GM12878 (cell line): ENCODE data around the gene CELSR1. TPM values are rescaled to one million over a fixed set of nuclear protein-coding genes. Genes with fewer than 3 reads are reported as not detected.

Experiments
- CEBPB ChIP-seq, 2 experiments: fragments of 150-350 bp in 1 of 2; IDR thresholded peaks; 2 replicates each; pipeline ENCODE4 v1.6.1; 2012 to 2014; ENCODE audit warnings: low read depth in 2 of 2, low read length in 2 of 2, borderline replicate concordance in 1 of 2, inconsistent platforms in 1 of 2
- CHD1 ChIP-seq: IDR thresholded peaks from 2 replicates; pipeline ENCODE4 v1.6.1; 2012; ENCODE audit warnings: low read depth, low read length, improper control_type of control experiment
- CHD2 ChIP-seq: IDR thresholded peaks from 2 replicates; pipeline ENCODE4 v1.6.1; 2011; ENCODE audit warnings: low read depth, low read length, improper control_type of control experiment, borderline replicate concordance
- EGR1 ChIP-seq, 2 experiments: IDR thresholded peaks; 1 replicate in 1 of 2; 2 replicates in 1 of 2; pipeline ENCODE4 v1.6.1; 2011 to 2012; ENCODE audit warnings: low read depth in 2 of 2, low read length in 2 of 2, borderline replicate concordance in 1 of 2, mild to moderate bottlenecking in 1 of 2, moderate library complexity in 1 of 2
- HDAC2 ChIP-seq: fragments of 200-600 bp; sonication (generic); IDR thresholded peaks from 2 replicates; pipeline ENCODE4 v1.6.1; 2017
- HDAC6 ChIP-seq: fragments of 200-600 bp; sonication (generic); IDR thresholded peaks from one replicate; pipeline ENCODE4 v1.8.0; 2017; ENCODE audit warnings: antibody characterized with exemption; ENCODE audit not compliant: unreplicated experiment
- KDM1A ChIP-seq: fragments of 200-600 bp; sonication (generic); IDR thresholded peaks from 2 replicates; pipeline ENCODE4 v1.6.1; 2016; ENCODE audit warnings: borderline replicate concordance
- NFYB ChIP-seq: IDR thresholded peaks from 2 replicates; pipeline ENCODE4 v1.6.1; 2011; ENCODE audit warnings: low read depth, mild to moderate bottlenecking, low read length, improper control_type of control experiment, moderate library complexity; ENCODE audit not compliant: insufficient read depth
- RAD51 ChIP-seq: fragments of 450-650 bp; IDR thresholded peaks from 2 replicates; pipeline ENCODE4 v1.6.1; 2016; ENCODE audit warnings: moderate library complexity, mild to moderate bottlenecking, inconsistent platforms
- SREBF2 ChIP-seq: IDR thresholded peaks from 2 replicates; pipeline ENCODE4 v1.6.1; 2012; ENCODE audit warnings: mild to moderate bottlenecking, low read length
- SUZ12 ChIP-seq: fragments of 200-600 bp; sonication (generic); IDR thresholded peaks from one replicate; pipeline ENCODE4 v1.6.1; 2018; ENCODE audit warnings: antibody characterized with exemption, mild to moderate bottlenecking; ENCODE audit not compliant: unreplicated experiment
- TCF12 ChIP-seq: IDR thresholded peaks from 2 replicates; pipeline ENCODE4 v1.6.1; 2011; ENCODE audit warnings: low read depth, mild to moderate bottlenecking, low read length
- ZNF622 ChIP-seq: fragments of 450-650 bp; IDR thresholded peaks from 2 replicates; pipeline ENCODE4 v1.6.1; 2017; ENCODE audit warnings: mild to moderate bottlenecking, inconsistent platforms
- polyA plus RNA-seq, 11 experiments: library from polyadenylated mRNA; depleted of rRNA in 4 of 11; unstranded in 6 of 11; stranded (reverse) in 5 of 11; fragments of >200 nt; fragmentation: Nextera tagmentation in 4 of 11; fragmentation: Illumina TruSeq in 1 of 11; extraction: Ambion mirVana in 4 of 11; extraction: Trizol in 1 of 11; gene quantifications; 1 replicate in 1 of 11; 2 replicates in 10 of 11; pipeline versions ENCODE4 v1.2.1 to v1.2.3, GENCODE V29; 2011 to 2016; ENCODE audit warnings: inconsistent platforms in 2 of 11, missing spikeins in 2 of 11, low read depth in 1 of 11
- total RNA-seq, 4 experiments: library from RNA; depleted of rRNA in 3 of 4; stranded (reverse); fragments of >200 nt in 3 of 4; fragmentation: Illumina TruSeq in 1 of 4; extraction: Trizol in 1 of 4; gene quantifications; 2 replicates each; pipeline versions ENCODE4 v1.2.1 to v1.2.3, GENCODE V29; 2013 to 2021
- TF ChIP-seq, protein P1 (sequence below): fragments of 450-650 bp; IDR thresholded peaks from 2 replicates; pipeline ENCODE4 v1.6.1; 2016; ENCODE audit warnings: mild to moderate bottlenecking, moderate library complexity, borderline replicate concordance
- TF ChIP-seq, protein P2 (sequence below): IDR thresholded peaks from 2 replicates; pipeline ENCODE4 v1.6.1; 2011; ENCODE audit warnings: mild to moderate bottlenecking, low read depth, low read length, moderate library complexity; ENCODE audit not compliant: insufficient replicate concordance
- TF ChIP-seq, protein P3 (sequence below): fragments of 450-650 bp; IDR thresholded peaks from 2 replicates; pipeline ENCODE4 v1.6.1; 2017; ENCODE audit warnings: mild to moderate bottlenecking, moderate library complexity
- TF ChIP-seq, protein P4 (sequence below): fragments of 450-650 bp; IDR thresholded peaks from 2 replicates; pipeline ENCODE4 v1.6.1; 2017; ENCODE audit warnings: mild to moderate bottlenecking, low read depth, inconsistent platforms; ENCODE audit not compliant: poor library complexity, severe bottlenecking

CELSR1 gene
- total and polyA plus RNA-seq, 10 of the 15 experiments (the other 5 are each of a cell fraction or from before 2014, with no cell fraction given) = 0.05 to 1.7 (median 0.35) TPM; not detected in 2

DNA sequence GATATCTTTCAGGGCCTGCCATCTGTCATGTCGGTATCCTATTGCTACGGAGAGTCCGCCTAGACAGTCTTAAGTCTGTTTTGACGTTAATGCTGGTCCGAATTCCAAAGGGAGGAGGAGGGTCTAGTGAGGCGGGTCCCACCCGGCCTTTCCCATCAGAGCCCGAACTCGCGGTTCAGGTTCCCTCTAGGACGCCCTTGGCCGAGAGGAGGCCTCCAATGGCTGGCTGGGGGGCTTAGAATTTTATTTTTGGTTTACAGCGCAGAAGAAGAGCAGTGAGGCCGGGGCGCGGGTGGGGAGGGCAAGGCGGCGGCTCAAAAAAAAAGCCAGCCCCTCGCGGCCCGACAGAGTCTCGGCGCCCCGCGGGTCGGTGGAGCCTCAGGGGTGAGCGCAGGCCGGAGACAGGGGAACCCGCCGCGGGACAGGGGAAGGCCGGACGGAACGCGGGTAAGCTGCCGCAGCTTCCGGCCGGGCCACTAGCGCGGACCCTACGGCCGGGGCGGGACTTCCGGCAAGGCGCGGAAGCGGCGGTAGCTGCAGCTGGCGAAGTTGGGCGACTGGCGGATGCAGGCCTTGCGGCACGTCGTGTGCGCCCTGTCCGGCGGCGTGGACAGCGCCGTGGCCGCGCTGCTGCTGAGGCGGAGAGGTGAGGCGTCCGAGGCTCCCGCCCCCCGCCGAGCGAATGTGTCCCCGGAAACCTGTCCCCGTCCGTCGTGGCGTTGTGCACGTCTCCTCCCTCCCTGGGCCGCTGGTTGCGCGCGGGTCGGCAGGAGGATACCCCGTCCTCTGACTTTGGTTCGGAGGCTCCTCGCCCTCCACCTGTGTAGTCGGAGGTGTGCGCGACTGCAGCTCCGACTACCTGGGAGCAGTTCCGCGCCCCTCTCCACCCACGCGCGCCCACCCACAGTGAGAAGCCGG lies 202.0 kb downstream of the CELSR1 start, which contains the start of gene TRMU (continued):
- TF ChIP-seq, protein P1, sequence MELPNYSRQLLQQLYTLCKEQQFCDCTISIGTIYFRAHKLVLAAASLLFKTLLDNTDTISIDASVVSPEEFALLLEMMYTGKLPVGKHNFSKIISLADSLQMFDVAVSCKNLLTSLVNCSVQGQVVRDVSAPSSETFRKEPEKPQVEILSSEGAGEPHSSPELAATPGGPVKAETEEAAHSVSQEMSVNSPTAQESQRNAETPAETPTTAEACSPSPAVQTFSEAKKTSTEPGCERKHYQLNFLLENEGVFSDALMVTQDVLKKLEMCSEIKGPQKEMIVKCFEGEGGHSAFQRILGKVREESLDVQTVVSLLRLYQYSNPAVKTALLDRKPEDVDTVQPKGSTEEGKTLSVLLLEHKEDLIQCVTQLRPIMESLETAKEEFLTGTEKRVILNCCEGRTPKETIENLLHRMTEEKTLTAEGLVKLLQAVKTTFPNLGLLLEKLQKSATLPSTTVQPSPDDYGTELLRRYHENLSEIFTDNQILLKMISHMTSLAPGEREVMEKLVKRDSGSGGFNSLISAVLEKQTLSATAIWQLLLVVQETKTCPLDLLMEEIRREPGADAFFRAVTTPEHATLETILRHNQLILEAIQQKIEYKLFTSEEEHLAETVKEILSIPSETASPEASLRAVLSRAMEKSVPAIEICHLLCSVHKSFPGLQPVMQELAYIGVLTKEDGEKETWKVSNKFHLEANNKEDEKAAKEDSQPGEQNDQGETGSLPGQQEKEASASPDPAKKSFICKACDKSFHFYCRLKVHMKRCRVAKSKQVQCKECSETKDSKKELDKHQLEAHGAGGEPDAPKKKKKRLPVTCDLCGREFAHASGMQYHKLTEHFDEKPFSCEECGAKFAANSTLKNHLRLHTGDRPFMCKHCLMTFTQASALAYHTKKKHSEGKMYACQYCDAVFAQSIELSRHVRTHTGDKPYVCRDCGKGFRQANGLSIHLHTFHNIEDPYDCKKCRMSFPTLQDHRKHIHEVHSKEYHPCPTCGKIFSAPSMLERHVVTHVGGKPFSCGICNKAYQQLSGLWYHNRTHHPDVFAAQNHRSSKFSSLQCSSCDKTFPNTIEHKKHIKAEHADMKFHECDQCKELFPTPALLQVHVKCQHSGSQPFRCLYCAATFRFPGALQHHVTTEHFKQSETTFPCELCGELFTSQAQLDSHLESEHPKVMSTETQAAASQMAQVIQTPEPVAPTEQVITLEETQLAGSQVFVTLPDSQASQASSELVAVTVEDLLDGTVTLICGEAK = peak; percentile 96
- TF ChIP-seq RAD51 (no peak), TCF12 (peak; percentile 85), CEBPB (IDR thresholded peaks at IDR 0.05; ENCODE audit: borderline replicate concordance in 1 of 2, low read depth in 2 of 2, low read length in 2 of 2) (no peak), HDAC2 (no peak), ZNF622 (no peak), KDM1A (no peak), CHD2 (peak; percentile 71), NFYB (no peak), SUZ12 (no peak), CHD1 (no peak), EGR1 (IDR thresholded peaks at IDR 0.05; ENCODE audit: borderline replicate concordance in 1 of 2, low read depth in 2 of 2, low read length in 2 of 2) (peak; percentile 43 to 47; a peak in 2 of 3 replicates), SREBF2 (no peak), HDAC6 (peak; percentile 71)
- TF ChIP-seq, protein P2, sequence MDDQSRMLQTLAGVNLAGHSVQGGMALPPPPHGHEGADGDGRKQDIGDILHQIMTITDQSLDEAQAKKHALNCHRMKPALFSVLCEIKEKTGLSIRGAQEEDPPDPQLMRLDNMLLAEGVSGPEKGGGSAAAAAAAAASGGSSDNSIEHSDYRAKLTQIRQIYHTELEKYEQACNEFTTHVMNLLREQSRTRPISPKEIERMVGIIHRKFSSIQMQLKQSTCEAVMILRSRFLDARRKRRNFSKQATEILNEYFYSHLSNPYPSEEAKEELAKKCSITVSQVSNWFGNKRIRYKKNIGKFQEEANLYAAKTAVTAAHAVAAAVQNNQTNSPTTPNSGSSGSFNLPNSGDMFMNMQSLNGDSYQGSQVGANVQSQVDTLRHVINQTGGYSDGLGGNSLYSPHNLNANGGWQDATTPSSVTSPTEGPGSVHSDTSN = no peak
- TF ChIP-seq, protein P3, sequence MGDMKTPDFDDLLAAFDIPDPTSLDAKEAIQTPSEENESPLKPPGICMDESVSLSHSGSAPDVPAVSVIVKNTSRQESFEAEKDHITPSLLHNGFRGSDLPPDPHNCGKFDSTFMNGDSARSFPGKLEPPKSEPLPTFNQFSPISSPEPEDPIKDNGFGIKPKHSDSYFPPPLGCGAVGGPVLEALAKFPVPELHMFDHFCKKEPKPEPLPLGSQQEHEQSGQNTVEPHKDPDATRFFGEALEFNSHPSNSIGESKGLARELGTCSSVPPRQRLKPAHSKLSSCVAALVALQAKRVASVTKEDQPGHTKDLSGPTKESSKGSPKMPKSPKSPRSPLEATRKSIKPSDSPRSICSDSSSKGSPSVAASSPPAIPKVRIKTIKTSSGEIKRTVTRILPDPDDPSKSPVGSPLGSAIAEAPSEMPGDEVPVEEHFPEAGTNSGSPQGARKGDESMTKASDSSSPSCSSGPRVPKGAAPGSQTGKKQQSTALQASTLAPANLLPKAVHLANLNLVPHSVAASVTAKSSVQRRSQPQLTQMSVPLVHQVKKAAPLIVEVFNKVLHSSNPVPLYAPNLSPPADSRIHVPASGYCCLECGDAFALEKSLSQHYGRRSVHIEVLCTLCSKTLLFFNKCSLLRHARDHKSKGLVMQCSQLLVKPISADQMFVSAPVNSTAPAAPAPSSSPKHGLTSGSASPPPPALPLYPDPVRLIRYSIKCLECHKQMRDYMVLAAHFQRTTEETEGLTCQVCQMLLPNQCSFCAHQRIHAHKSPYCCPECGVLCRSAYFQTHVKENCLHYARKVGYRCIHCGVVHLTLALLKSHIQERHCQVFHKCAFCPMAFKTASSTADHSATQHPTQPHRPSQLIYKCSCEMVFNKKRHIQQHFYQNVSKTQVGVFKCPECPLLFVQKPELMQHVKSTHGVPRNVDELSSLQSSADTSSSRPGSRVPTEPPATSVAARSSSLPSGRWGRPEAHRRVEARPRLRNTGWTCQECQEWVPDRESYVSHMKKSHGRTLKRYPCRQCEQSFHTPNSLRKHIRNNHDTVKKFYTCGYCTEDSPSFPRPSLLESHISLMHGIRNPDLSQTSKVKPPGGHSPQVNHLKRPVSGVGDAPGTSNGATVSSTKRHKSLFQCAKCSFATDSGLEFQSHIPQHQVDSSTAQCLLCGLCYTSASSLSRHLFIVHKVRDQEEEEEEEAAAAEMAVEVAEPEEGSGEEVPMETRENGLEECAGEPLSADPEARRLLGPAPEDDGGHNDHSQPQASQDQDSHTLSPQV = no peak
- TF ChIP-seq, protein P4, sequence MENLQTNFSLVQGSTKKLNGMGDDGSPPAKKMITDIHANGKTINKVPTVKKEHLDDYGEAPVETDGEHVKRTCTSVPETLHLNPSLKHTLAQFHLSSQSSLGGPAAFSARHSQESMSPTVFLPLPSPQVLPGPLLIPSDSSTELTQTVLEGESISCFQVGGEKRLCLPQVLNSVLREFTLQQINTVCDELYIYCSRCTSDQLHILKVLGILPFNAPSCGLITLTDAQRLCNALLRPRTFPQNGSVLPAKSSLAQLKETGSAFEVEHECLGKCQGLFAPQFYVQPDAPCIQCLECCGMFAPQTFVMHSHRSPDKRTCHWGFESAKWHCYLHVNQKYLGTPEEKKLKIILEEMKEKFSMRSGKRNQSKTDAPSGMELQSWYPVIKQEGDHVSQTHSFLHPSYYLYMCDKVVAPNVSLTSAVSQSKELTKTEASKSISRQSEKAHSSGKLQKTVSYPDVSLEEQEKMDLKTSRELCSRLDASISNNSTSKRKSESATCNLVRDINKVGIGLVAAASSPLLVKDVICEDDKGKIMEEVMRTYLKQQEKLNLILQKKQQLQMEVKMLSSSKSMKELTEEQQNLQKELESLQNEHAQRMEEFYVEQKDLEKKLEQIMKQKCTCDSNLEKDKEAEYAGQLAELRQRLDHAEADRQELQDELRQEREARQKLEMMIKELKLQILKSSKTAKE = no peak
